ENCODE results near the gene POLG.

Gene POLG

DNA sequence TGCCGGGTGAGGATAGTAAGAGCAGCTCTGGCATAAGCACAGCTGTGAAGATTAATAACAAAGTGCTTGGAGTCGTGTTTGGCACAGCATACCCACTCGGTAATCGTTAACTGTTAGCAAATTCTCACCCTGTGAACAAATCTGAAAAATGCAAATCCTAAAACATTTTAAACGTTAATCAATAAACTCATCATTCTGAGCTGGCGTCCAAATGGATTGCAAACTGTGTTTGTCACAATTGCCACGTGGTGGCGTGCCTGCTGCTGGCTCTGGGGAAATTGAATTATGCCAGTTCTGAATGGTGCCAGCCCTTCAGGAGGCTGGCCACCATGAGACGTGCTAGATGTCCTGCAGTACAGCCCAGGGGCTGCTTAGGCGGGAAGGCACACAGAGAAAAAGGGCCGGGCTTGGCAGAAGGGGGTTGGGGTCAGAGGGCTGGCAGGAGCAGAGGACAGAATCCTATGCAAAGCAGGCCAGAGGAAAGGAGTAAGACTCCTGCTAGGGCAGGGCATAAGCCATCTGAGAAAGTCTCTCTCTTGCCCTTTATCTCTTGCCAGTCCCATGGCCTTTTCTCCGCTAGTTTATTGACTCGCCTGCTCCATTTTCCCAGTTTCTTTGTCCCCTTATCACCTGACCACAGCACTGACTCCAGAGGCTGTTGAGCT is 22.1 kb upstream of the POLG start:
- no peak for DNase-seq

DNA sequence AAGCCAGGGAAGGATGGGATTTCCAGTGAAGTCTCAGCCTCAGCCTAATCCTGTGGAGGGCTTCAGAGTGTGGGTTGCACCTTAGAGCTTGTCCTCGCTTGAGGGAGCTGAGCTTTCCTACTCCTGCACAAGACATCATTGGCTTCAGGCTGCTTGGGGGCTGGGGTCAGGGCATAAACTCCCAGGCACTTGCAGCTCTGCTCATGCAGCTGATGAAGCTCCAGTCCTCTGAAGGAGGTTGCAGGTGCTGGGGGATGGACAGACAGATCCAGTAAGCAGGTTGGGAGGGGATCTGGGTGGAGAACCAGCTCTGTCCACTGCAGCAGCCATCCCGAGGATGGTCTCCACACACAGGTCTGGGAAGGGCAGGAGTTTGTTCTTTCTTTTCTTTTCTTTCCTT is 19.4 kb upstream of the POLG start:
- DNase-seq: no peak

DNA sequence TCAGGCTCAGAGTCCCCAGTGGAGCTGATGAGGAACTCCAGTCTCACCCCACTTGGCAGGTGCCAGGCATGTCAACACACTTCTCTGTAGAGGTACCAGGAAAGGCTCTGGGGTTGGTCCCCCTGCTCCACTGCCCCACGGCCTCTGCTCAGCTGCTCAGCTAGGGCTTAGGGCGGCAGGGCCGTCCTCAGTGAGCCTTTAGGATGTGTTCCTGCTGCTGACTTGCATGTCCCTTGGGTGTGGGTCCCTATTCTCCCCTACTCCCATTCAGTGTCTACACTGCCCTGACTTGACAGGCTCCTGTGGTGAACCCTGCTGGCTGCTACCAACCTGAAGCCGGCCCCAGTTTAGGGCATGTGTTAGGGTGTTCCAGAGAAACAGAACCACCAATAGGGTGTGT is 17.9 kb upstream of the POLG start:
- no peak for DNase-seq

DNA sequence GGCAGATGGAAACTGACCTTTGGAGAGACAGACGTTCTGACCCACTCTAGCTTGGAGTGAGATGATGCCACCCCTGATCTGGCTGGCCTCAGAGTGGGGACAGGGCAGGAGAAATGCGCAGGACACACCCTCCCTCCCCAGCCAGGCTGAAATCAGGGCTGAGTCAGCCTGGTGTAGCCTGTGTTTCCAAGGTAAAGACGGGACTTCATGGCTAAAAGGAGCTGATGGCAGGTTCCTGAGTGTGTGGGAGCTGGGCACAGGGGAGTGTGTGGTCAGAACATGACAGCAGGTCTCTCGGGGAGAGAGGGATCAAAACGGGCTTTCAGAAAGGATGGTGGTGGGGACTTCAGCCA is 14.6 kb upstream of the POLG start:
- no peak for DNase-seq

DNA sequence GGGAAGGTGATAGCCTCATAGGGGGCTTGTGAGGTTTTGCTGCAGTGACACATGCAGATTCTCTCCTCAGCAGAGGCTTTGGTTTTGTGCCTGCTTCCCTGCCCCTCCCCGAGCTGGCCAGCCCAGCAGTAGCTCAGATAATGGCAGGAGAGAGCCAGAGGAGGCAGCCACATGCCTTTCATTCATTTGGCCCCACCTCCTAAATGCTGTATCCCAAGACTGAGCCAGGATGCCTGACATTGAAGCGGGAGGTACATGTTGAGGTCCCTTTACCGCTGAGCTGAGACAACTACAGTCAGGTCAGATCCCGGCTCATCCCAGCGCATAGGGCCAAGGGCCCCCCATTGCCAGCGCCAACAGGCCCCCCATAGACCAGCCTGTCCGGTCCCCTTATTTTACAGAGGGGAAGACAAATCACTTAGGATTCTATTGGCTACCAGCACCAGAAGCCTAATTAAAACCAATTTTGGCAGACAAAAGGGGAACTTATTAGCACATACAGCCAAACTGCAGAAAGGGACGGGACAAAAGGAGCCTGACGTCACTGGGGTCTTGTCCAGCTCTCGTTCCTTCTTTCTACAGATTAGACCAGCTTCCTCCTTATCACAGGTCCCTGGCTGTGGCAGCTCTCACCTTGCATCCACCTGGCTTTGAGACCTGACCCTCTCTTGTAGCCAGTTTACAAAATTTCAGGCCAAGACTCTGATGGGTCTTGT is 12.1 kb upstream of the POLG start:
- DNase-seq: no peak

DNA sequence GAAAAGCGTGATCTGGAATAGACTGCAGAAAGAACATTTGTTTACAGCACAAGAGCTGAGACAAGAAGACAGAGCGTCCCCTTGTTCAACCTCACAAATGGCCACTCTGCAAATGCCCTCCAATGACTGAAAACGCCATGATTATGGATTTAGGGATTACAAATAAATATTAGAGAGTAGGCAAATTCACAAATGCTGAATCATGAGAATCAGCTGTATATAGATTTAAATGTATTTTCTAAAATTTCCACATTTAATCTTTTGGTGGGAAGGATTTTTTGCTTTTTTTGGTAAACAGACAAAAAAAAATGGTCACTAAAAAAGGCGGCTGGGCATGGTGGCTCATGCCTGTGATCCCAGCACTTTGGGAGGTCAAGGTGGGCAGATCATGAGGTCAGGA is 10.6 kb upstream of the POLG start:
- no peak for DNase-seq

DNA sequence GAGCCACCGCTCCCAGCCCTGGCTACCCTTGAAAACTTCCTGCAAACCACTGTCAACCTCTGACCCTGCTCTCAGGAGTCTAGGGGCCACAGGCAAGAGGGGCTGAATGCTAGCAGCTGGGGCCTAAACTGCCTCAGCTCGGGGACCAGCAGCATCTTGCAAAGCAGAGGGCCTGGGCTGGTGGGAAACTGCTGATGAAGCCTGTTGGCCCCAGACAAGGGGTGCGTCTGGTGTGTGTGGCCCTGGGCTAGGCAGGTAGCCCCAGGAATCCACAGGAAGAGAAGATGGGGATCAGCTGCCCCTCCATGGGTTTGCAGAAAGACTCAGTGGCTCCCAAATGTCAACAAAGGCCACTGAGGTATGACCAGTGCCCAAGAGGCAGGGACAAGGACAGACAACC is 8.2 kb upstream of the POLG start:
- no peak for DNase-seq

DNA sequence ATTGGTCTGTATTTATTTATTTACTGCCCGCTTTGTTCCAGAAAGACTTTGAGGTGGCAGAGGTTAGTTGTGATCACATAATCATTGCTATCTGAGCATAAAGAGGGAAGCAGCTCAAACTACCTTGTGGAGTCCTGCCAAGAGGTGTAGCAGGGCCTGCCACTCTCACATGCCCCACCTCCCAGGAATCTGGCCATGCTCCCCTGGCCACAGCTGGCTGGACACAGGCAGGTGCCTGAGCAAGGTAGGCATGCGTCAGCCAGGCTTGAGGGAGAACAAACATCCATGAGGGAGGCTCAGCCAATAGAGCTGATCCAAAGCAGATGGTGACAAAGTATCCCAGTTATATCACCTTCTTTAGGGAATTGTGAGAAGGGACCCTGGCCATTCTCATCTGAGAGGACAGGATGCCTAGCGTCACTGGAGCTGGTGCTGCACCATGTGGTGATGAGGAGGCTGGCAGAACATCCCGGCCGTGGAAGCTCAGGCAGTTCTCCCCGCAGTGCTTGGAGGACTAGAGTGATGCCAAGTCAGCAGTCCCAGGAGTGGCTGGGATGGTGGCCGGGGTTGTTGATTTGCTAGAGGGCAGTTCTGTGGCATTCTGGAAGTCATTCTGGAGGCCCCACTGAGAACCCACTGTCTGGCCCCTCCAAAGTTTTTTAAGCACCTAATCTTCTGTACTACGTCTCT is 6.8 kb upstream of the POLG start:
- DNase-seq: no peak

DNA sequence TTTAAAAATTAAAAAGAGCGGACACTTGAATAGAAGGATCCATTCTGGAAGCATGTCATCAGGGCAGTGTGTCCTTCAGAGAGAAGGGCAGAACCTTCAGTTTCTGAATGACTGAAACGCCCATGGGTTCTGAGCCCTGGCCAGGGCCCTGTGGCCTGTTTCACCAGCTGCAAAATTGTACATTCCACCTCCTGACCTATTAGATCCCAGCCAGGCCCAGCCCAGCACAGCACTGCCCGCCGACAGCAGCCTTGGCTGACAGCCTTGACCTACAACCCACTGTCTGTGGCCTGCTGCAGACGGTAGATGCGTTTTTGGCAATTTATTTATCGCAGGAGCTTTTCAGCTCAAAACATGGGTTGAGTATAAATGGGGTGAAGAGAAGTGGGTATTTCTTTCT is 5.9 kb upstream of the POLG start:
- no peak for DNase-seq

DNA sequence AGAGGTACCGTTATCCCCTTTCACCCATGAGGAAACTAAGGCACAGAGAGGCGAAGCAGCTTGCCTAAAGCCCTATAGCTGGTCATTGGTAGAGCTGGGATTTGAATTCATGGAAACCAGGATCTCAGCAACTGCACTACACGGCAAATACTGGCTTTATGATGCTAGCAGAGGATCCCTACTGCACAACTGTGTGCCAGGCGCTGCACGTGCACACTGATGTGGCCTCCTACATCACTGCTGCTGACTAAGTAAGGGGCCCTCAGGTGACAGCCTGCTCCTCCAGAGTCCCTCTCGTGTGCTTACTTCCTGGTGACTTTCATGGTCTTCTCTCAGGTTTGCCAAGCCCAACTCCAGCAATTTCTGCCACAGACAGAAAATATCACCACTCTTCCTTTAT is 3.4 kb upstream of the POLG start:
- no peak for DNase-seq

DNA sequence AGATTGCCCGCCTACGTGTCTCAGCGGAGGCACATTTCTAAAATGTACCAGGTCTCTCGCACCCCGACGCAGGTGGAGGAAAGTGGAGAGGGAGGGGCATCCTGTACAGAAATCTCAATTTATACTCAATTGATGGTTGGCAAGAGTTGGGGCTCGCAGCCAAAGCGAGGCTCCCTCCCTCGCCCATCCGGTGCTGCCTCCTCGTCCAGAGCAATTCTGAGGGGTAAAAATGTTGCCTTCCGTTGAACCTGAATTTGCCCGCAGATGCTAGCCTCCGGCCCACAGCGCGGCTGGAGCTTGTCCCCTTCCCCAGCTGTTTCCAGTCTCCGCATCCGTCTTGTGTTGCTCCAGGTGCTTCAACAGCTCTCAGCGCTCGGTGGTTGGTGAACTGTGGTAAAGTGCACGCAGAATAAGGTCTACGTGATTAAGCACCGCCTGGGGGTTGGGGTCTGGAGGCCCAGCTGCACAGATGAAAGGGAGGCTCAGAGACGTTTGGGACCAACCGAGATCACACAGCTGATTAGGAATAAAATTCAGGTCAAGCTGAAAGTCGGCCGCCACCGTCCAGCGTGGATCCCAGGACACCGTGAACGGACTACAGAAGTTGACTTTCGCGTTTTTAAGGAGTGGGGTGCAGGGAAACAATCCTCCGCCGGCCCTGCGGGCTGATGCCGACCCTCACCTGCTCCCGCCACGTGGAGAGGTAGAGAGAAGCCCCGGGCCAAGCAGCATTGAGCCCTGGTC is 846 bp upstream of the POLG start:
- DNase-seq: peak in 1 of 2 donors; percentile 26

DNA sequence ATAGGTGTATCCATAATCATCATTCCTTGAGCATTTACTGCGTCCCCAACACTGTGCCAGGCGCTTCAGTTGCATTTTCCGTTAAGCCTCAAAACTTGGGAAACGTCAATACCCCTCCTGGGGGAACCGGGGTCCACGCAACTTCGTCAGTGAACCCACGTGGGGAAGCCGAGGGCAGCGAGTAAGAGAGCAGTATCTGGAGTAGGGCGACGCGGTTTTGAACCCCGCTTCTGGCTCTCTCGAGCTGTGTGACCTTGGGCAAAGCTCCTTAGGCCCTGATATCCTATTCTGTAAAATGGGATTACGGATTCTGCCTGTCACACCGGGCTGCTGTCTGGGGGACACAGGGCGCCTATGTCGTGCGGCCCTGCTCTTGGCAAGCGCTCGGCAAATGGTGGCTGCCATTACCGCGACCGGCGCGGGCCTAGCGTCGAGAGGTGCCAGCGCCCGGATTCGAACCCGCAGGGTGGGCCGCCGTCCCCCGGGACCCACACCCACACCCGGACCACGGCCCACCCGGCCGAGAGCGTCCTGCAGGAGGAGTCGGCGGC is 590 bp downstream of the POLG start:
- DNase-seq: no peak

DNA sequence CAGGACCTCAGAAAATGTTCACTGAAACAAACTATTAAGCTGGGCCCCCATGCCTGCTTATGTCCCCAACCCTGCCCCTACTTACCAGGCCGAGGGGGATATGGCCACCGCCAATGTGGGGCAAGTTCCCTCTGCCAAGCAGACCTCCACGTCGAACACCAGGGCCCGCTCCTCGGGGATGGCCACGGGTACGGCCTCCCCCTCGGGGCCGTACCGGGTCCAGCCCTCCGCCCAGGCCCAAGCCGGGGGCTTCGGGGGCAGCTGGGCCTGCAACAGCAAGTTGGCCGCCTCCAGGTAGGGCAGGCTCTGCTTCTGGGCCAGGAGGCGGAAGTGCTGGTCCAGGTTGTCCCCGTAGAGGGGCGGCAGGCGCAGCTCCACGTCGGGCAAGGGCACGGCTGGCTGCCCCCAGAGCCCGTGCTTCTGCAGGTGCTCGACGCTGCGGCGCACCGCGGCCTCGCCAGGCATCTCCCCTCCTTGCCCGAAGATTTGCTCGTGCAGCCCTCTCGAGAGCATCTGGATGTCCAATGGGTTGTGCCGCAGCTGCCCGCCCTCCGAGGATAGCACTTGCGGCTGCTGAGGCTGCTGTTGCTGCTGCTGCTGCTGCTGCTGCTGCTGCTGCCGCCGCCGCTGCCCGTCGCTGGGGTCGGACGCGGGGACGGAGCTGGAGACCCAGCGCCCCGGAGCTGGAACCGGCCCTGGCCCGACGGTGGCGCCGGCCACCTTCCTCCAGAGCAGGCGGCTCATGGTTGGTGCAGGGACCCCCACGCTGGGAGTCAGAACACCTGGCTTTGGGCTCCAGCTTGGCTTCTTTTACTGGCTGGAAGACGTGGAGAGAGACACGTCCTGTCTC is 1.4 kb downstream of the POLG start:
- DNase-seq: no peak

DNA sequence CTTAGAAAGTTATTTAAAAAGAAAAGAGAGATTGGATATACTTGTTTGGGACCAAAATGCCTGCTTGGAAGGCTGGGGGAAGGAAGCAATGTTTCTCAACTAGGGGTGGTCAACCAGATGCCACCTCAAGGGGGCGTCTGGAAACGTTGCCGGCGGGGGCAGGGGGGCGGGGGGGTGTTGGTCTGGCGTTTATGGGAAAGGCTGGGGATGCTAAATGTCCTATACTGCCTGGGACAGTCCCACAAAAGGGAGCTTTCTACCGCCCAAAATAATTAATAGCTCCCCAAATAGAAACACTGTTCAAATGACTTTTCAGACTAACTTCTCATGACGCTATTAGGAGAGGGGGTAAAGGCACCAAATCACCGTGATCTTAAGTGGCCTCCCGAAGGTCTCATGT is 2.2 kb downstream of the POLG start:
- no peak for DNase-seq

DNA sequence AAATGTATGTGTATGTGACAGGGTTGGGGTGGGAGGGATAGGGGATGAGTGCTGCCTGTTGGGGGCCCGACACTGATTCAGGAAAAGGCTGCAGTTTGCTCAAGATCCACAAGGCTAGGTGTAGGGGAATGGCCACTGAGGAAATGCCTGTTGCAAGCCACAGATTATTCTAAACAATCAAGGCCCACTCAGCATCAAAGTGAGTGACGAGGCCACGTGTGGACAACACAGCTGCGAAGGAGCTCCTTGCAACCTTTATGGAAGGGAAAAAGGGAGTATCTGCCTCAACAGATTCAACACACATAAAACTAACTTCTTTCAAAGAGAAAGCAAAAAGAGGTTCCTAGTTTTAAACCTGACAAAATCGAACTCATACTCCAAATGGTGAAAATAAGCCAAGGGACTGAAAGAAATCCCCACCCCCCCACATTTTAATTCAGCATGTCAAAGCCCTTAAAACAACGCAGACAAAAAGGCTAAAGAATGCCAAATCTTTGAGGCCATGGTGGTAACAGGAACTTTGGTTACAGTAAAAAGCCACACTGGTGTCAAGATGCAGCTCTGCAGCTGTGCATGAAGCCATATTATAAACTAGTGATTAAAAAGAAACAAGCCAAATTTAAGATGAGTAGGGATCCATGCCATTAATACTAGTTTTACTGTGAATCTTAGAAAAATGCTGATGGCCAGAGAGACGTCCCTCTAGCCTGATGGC is 3.6 kb downstream of the POLG start:
- no peak for DNase-seq

DNA sequence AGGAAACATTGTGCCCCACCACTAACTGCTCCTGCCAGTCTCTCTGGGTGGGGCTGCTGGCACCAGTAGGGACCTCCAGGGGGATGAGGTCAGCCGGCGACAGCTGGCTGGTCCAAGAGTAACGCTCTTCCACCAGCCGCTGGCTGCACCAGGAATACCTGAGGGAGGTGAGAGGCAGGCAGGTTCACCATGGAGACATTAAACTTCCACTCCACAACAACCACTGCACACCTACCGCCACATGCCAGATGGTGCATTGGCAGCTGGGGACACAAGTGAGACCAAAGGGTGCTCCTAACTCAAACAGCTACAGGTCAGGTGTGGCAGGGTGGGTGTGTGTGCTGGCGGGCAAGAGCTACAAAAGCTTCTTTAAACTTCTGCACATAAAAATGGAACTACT is 4.5 kb downstream of the POLG start:
- DNase-seq: no peak

DNA sequence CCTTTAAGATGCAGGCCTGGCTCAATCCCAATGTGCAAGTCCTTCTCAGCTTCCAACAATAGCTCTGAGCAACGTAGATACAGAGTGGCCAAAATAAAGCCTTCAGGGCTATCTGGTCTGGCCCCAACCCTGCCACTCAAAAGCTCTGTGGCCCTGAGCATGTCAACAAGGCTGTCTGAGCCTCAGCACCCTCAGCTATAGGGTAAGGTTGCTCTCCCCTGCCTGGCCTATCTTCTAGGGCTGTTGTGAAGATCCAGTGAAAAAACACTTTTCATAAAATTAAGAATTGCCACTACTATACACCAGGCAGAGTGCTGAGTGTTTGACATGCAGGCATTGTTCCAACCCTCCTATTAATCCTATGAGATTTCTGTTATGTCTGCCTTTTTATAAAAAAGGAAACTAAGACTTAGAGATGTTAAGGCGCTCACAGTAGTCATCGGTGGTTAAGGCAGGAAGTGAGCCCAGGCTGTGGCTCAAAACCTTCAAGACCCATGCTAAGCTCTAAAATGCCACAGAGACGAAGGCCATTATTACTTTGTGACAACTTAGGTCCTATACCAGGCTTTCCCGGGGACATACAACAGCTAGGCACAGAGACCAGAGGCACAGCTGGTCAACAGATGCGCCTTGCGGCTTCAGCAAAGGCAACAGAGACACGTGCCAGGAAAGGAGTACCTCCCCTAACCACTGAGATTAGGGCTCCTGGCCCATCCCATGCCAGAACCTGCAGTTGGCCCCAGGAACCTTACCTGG is 5.1 kb downstream of the POLG start:
- no peak for DNase-seq

DNA sequence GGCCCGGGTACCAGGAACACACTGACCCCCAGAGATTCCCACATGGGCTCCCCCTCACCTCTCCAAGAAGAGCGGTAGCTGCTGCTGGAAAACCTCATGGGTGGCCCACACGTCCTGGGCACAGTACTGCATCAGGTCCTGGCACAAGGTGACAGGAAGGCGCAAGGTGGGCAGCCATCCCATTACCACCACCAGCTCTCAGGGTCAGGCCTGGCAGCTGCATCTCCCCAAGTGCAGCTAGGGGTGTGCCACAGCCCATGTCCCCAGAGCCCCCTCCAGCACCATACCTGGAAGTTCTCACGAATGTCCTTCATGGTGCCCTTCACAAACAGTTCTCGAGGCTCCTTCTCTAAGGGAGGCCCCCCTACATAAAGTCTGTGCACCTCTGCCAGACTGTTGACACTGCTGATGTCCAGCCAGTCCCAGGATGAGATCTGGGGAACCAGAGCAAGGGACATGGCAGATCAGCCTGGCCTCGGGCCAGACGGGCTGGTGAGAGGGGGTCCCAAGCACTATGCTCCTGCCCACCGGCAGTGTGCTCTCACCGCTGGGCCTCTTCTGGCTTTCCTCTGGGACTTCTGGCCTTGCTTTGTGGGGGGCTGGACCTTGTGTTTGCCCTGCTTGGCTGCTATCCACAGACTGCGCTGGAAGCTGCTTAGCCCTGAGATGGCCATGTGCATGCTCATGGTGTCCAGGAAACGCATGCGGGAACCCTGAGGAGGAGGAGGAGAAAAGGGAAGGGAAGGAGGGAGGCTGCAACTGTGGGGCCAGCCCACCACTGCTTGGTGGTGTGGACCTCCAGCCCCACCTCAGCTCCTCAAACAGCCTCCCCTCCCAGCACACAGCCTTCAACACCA is 6.0 kb downstream of the POLG start:
- DNase-seq: no peak

DNA sequence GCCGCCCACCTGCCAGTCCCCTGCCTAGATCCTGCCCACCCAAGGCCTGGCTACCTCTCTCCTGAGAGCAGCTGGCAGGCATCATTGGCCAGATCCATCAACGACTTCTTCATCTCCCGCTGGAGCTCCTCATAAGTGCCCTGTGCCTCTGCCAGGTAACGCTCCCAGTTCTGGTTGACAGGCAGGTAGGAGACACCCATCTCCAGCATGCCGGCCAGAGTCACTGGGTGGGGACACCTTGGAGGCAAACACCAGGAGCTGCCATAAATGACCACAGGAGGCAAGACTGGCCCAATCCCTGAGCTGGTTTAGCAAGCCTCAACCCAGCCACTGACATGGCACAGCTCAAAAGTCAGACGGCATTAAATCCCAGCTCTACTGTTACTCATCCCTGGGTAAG is 7.5 kb downstream of the POLG start:
- DNase-seq: no peak

DNA sequence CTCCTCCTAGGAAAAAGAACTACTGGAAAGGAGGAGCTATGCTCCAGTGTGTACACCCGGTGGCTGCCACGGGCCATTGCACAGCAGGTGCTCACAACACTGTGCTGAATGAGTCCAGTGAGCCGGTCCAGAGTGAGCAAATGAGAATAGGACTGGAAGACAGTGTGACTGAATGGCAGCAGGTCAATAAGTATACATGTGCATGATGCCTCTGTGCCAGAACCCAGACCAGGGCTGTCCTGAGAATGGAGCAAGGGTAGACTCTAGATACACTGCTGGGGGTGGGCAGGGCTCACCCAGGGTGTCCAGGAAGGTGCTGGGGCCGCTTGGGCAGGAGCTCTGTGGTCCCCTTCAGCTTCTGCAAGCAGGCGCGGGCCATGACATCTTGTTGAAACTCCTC is 8.3 kb downstream of the POLG start:
- DNase-seq: no peak

Measured in stimulated activated CD4-positive, alpha-beta T cell treated with anti-CD3 and anti-CD28 coated beads, Interleukin-2, amount 100 ng/mL, for 48 hours (primary cell).